NCI-H2107 treated with DMSO at 0.1 percent for 48 hours (cell line): ENCODE results near the gene OTOGL.

Source experiments
- DNase-seq: peaks from one replicate; lab custom pipeline; 2025; ENCODE audit not compliant: unreplicated experiment; lab: John Stamatoyannopoulos, UW

The OTOGL gene

DNA sequence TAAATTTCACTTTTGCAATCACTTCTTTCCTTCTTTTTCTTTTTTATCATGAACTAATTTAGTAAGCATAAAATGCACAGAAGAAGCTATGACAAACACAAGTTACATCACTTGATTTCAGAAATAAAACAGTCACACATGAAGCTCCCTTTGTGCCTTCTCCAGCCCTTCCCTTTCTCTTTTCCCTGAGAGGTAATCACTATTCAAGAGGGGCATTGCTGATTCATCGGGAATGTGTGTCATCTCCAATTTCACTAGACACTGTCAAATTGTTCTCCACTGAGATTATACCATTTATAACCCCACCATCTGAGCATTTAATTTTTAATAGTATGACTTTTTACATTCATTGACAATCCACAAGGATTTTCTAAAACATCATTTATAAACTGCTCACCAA lies 253.1 kb downstream of the OTOGL start:
- no peak for DNase-seq

- DNase-seq: no peak
Observed at GRCh38 chr12:80353254-80353653, 253.9 kb downstream of the OTOGL start.

DNA sequence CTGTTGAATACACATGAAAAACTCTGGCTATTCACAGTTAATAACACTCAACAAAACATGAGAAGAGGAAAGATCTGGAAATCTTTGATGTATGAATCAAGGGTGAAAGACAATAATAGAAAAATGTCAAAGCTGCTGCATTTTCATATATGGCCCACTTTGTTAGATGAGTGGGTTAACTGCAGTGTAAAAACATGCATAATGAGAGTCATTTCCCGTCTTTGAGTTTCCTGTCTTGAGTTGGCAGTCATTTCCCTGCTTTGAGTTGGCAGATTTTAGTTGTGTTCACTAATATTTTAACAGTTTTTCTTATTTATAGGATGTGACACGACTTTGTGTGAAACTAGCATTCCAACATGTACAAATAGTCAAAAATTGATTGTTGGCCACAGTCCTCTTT lies 256.8 kb downstream of the OTOGL start:
- DNase-seq: no peak

DNA sequence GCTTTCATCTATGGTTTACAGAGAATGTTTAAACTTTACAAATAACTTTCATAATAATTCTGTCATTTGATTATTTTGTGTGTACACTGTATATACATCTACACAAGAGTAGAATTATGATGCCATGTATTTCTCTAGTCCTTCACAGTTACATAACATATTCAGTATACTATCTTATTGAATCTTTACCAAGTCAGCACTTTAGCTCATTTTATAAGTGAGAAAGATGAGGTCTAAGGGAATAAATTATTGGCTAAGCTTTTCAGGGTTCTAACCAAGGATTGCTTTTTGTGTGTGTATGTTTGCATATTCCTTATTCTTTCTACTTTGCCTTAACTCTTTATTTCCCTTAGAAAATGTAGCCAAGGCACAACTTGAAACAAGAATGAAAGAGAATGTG lies 260.4 kb downstream of the OTOGL start:
- DNase-seq: no peak

- DNase-seq: no peak
Observed at GRCh38 chr12:80364056-80364455, 264.7 kb downstream of the OTOGL start.

DNA sequence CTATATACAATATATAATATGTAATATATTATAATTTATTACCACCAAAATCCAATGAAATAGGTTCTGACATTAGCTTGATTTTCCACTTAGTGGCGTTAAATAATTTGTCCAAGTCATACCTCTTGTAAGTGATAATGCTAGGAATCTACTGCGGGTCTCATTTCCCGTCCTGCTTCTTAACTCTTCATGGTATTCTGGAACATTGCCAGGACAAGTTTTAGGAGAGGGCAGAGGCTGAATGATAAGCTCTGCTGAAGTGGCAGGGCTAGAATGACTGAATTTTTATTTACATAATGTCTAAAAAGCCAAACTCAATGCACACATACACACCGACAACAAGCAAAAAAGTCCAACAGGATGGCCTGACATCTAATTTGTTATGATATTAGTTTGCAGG lies 274.3 kb downstream of the OTOGL start:
- no peak for DNase-seq

GRCh38 chr12:80374615-80375014 lies 275.3 kb downstream of the OTOGL start:
- no peak for DNase-seq

DNA sequence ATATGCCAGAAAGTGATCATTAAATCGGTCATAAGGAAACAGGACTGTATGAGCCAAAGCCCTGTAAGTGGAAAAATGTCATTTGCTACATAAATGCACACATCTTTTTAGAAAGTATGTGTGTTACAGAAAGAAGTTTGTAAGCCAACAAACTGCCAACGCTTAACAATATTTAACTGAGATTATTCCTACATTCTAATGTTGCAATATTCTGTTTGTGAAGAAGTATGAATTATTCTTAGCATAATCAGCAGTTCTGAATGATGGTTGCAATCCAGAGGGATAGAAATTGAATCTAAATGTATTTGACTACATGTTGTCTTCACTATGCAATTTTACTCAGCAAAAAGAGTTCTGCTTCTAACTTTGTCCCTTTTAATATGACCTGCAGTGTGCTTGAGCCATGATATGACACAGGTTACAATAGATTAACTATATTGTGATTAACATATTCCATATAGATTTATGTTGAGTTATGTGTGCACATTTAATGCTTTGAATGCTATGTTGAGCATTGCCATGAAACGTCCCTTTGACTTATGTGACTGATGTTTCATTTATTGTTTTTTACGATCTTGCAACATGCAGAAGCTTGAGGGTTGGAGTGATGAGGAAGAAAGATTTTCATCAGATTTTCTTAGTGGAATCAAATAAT lies 277.9 kb downstream of the OTOGL start:
- DNase-seq: no peak

DNA sequence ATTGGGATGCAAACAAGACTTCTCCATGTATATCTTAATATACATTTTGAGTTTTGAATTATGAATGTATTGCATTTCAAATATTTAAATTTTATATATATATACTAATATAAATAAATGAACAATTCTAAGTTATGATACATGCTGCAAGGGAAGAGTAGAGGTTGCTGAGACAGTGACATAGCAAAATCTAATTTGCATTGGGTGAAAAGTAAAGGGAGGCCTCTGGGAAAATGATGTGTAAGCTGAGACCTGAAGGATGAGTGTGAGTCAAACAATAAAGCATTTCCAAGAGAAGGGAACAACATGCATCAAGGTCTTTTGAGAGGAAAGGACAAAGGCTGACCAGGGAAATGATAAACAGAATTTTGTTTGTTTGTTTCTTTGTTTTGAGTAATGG lies 281.8 kb downstream of the OTOGL start:
- DNase-seq: peak; percentile 19

- no peak for DNase-seq
Observed at GRCh38 chr12:80382254-80382653, 282.9 kb downstream of the OTOGL start.

DNA sequence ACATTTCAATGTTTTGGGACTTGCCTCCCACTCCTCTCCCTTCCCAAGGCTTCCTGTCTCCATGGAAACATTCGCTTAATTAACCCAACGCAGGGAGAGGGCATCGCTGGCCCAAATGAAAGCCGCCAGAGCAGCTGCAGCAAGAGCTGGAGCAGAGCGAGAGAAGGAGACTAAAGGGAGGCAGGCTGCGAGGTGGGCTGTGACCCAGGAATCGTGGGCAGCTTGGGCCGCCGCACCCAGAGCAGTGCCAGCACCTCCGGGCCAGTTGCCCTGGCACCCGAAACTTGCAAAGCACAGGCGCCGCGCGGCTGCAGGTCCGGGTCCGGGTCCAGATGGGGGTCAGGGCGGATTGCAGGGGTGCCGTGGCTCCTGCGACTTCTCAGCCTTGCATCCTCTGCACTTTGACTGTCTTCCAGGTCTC lies 301.2 kb downstream of the OTOGL start:
- DNase-seq: no peak

DNA sequence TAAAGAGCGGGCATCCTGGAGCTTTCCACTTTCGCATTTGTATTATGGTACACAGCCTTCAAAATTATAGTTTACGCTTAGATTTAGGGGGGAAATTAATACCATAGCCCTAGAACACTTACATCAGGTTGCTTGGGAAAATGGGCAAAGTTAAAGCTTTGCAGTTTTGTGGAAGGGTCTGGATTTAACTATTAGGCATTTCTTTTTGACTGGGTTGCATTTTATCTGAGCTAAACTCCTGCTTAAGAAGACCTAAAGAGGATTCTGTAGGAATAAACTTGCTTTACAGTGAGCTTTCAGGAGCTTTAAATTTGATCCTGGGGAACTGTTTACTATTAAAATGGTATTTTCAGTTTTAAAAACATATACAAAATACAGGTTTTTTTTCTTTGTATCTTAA lies 301.9 kb downstream of the OTOGL start:
- DNase-seq: no peak

DNA sequence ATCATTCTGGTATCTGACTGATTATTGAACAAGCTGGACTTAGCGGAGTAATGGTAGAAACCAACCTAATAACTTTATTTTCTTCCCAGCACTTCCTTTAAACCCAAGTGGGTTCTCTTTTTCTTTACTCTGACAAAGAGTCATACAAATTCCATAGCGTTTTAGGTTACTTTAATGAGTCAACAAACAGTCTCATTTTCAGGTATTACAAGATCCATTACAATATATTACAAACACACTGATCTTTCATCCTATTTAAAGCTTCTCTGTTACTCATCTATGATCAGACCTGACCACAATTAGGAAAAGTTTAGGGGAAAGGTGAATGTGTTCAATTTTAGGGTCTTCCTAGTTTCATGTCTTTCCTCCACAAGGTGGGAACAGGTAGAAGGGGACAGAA lies 305.3 kb downstream of the OTOGL start:
- DNase-seq: no peak

- DNase-seq: no peak
Observed at GRCh38 chr12:80406253-80406652, 306.9 kb downstream of the OTOGL start.

GRCh38 chr12:80411787-80412186 lies 312.4 kb downstream of the OTOGL start:
- DNase-seq: no peak

DNA sequence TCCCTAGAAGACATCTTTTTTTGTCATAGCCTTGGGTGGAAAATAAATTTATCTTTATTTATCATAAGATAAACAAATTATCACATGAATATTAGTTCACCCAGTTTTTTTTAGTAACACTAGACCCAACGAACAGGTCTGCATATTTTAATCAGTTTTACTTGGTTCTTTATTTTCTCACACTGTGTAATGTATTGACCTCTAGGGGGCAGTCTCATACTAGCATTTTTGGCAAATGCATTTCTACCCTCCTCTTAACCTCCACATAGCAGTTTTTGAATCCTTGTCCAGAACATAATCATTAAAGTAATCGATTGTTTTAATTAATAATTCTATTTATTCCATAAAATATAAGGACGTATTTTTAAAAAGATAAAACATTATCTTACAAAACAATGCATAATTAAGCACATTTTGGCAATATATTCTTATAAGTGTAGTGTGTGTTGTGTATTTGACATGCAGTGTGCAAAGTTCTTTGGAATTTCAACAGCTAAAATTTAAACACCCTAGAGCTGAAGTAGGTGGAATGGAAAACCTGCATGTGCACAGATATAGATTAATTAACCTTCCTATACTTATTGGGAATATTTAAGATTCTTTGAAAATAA lies 313.1 kb downstream of the OTOGL start:
- peak; percentile 69 for DNase-seq

DNA sequence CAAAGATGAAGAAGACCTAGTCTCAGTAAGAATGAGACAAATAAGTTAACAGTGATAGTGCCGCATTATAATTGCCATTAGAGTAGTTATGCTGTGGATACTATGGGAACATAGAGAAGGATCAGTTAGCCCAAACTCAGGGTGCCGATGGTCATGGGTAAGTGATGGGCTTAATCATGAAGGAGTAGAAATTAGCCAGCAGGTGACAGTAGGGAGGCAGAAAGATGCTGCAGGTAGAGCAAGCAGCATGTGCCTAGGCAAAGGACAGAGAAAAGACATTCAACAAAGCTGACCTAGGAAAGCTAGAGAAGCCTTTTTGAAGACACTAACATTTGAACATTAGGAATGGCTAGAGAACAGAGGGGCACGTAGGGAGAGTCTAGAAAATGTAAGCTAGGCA lies 314.1 kb downstream of the OTOGL start:
- no peak for DNase-seq

- DNase-seq: no peak
Observed at GRCh38 chr12:80415466-80415865, 316.1 kb downstream of the OTOGL start.

GRCh38 chr12:80419644-80420043 lies 320.3 kb downstream of the OTOGL start:
- DNase-seq: no peak

DNA sequence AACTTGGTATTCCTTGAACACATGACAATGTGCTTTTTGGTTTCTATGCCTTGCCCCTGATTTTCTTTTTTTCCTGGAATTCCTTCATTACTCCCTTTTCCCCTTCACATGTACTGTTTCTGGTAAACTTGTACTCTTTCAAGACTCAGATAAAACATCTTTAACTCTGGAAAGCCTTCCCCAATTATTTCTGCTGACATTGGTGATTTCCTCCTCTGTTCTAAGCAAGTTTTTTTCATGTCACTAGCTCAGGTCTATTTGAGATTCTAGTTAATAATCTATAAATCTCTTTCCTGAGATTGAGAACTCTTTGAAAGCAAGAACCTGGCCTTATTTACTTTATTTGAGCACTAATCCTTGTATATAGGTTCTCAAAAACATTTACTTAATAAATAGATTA lies 320.7 kb downstream of the OTOGL start:
- DNase-seq: no peak

DNA sequence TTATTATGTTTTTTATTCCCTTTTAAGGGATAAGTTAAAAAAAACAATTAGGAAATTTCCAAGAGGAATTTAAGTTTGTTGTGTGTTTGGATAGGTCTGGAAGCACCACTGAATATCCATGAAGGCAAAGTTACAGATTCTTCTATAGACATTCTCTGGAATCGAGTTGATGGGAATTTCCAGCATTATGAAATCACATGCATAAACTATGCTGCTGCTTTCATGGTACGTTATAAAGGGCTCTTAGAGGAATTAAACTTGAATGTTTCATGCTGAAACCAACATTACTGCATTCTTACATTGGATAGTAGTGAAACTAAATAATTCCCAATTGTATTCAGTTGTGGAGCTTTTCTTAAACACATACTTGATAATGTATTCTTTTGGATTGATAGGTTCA lies 323.2 kb downstream of the OTOGL start:
- no peak for DNase-seq
